PC-9 (cell line): ENCODE measurements around the gene PSKH1.

Source experiments
- CTCF ChIP-seq: fragments of 200-600 bp; sonication (generic); conservative IDR thresholded peaks from 2 replicates; pipeline ENCODE4 v1.6.1; 2017; ENCODE audit warnings: mixed run types, antibody characterized with exemption, mild to moderate bottlenecking, moderate library complexity
- EZH2 ChIP-seq: fragments of 200-600 bp; sonication (generic); IDR thresholded peaks from 2 replicates; pipeline ENCODE4 v1.8.0; 2017; ENCODE audit warnings: antibody characterized with exemption, low read depth

GRCh38 chr16:67846063-67846319 is 47.1 kb upstream of the PSKH1 start:
- TF ChIP-seq CTCF (no peak), EZH2 (no peak)
